AG04450 (cell line): Measurements from ENCODE around the gene AMBRA1. TPM values are rescaled to one million over a fixed set of nuclear protein-coding genes. Genes with fewer than 3 reads are reported as not detected.

Source experiments
- CTCF ChIA-PET: fragments of 300-600, 350-600 bp; formaldehyde crosslinking; extraction: SDS; loops from one replicate; lab custom pipeline; 2022; ENCODE audit warnings: antibody characterized with exemption, inconsistent platforms; lab: Charles Lee
- POLR2A ChIA-PET: fragments of 350-600 bp; formaldehyde crosslinking; extraction: SDS; loops from one replicate; lab custom pipeline; 2021; ENCODE audit warnings: antibody characterized with exemption, inconsistent platforms; lab: Yijun Ruan, JAX
- DNase-seq: peaks from one replicate; pipeline ENCODE4 v3.0.0-alpha.2; 2011; ENCODE audit warnings: low read depth, low spot score
- H3K27ac ChIP-seq: one replicate; pipeline ENCODE4 v1.5.1; 2012; ENCODE audit warnings: low read depth, low read length, control low read depth
- H3K27me3 ChIP-seq: one replicate; pipeline ENCODE4 v1.6.0; 2012; ENCODE audit warnings: low read length; ENCODE audit not compliant: control insufficient read depth, insufficient read depth
- H3K4me3 ChIP-seq: 2 replicates; pipeline ENCODE4 v1.5.1; 2011; ENCODE audit warnings: mild to moderate bottlenecking, low read depth, low read length, control low read depth
- H3K9me3 ChIP-seq: 2 replicates; pipeline ENCODE4 v1.5.1; 2012; ENCODE audit warnings: low read length; ENCODE audit not compliant: control insufficient read depth, insufficient read depth
- polyA plus RNA-seq: library from polyadenylated mRNA; depleted of rRNA; stranded (reverse); fragments of >200 nt; gene quantifications from 2 replicates; pipeline ENCODE4 v1.2.3, GENCODE V29; 2011
- TF ChIP-seq, protein P1 (sequence below): IDR thresholded peaks from 2 replicates; pipeline ENCODE4 v1.5.1; 2011; ENCODE audit warnings: low read depth, low read length, control low read depth, inconsistent platforms

The AMBRA1 gene
- polyA plus RNA-seq, 1 experiment: 12.8 TPM

DNA sequence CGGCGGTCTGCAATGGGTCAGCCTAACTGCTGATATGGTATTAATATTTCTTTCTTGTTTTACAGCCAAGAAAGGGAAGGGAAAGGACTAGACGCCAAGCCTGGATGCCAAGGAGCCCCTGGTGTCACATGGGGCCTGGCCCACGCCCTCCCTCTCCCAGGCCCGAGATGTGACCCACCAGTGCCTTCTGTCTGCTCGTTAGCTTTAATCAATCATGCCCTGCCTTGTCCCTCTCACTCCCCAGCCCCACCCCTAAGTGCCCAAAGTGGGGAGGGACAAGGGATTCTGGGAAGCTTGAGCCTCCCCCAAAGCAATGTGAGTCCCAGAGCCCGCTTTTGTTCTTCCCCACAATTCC is 210.4 kb downstream of the AMBRA1 start:
- TF ChIP-seq, protein P1, sequence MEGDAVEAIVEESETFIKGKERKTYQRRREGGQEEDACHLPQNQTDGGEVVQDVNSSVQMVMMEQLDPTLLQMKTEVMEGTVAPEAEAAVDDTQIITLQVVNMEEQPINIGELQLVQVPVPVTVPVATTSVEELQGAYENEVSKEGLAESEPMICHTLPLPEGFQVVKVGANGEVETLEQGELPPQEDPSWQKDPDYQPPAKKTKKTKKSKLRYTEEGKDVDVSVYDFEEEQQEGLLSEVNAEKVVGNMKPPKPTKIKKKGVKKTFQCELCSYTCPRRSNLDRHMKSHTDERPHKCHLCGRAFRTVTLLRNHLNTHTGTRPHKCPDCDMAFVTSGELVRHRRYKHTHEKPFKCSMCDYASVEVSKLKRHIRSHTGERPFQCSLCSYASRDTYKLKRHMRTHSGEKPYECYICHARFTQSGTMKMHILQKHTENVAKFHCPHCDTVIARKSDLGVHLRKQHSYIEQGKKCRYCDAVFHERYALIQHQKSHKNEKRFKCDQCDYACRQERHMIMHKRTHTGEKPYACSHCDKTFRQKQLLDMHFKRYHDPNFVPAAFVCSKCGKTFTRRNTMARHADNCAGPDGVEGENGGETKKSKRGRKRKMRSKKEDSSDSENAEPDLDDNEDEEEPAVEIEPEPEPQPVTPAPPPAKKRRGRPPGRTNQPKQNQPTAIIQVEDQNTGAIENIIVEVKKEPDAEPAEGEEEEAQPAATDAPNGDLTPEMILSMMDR: no peak
- Histone ChIP-seq H3K27ac (no peak overlapping the region), H3K4me3 (no peak overlapping the region), H3K9me3 (peaks cover 10% of the 10 kb centered on the region; the same call in 1 of the 2 replicates), H3K27me3 (peaks cover 1% of the 10 kb centered on the region)
- POLR2A ChIA-PET: no interaction called here
- CTCF ChIA-PET: interaction anchor here (0.6 to 1.9 kb wide), 11 partner anchors 9 to 265 kb away, joined by 3 to 17 read pairs (median 5); partner anchors contain the start of gene CHRM4
- DNase-seq: no peak

DNA sequence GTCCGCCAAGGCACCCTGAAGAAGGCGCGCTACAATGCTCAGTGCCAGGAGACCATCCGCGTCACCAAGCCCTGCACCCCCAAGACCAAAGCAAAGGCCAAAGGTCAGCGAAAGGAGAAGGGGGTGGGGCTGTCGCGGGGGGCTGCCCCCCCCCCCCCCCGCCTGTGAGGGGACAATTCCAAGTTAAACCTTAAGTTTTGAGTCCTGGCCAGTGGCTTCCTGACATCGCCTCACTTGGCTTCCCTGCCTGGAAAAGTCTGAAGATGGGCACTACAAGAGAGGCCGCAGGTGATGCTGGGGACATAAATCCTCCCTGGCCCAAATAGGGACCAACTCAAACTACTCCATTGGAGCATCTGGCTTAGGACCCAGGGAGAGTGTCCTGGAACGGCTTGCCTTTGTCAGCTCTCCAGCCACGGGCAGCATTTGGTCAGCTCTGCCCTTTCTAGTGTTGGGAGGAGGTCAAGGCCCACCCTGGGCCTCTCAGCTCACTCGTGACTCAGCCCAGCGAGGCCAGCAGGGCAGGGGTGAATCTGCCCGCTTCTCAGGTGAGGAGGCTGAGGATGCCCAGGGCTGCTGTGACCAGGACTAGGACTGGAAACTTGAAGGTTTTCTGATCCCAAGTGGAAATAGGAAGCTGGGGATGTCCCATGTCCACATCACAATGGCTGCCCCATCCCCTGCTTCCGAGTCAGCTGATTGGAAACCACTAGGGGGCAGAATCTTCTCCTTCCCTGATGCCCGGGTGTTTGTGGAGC is 211.0 kb downstream of the AMBRA1 start:
- POLR2A ChIA-PET: no interaction called here
- H3K4me3 ChIP-seq: peak overlapping the region; percentile 72

GRCh38 chr11:46381819-46382645 is 211.8 kb downstream of the AMBRA1 start:
- ChIA-PET POLR2A (interaction anchor here (1.6 kb wide), 1 partner anchor 10 kb away, joined by 3 read pairs; no protein-coding TSS in a partner anchor), CTCF (interaction anchor here (0.6 to 1.9 kb wide), 8 partner anchors 10 to 156 kb away, joined by 3 to 17 read pairs (median 5); partner anchors contain the start of gene CHRM4)
- DNase-seq: no peak
- H3K27ac ChIP-seq: no peak overlapping the region
- TF ChIP-seq, protein P1: no peak
- H3K27me3 ChIP-seq: no peaks in the 10 kb centered on the region
- H3K4me3 ChIP-seq: peak overlapping the region; percentile 72
- H3K9me3 ChIP-seq: peaks cover 13% of the 10 kb centered on the region; the same call in 1 of the 2 replicates

More for the DNA sequence above, 211.0 kb downstream of the AMBRA1 start:
- no peak for DNase-seq
- no peaks in the 10 kb centered on the region for H3K27me3 ChIP-seq
- TF ChIP-seq, protein P1: peak; percentile 66
- CTCF ChIA-PET: interaction anchor here (0.6 to 1.9 kb wide), 12 partner anchors 9 to 266 kb away, joined by 3 to 17 read pairs (median 5); partner anchors contain the start of gene CHRM4
- H3K9me3 ChIP-seq: peaks cover 13% of the 10 kb centered on the region; the same call in 1 of the 2 replicates
- H3K27ac ChIP-seq: no peak overlapping the region

- peaks cover 12% of the 10 kb centered on the region; the same call in 1 of the 2 replicates for H3K9me3 ChIP-seq
- no peak for DNase-seq
- CTCF ChIA-PET: interaction anchor here (0.6 to 1.7 kb wide), 2 partner anchors 148 to 447 kb away, joined by 3 to 5 read pairs; no protein-coding TSS in a partner anchor
- TF ChIP-seq, protein P1: no peak
- H3K4me3 ChIP-seq: peak within 1 kb of the TSS; percentile 72
- POLR2A ChIA-PET: interaction anchor here (0.6 to 1.6 kb wide), 2 partner anchors 11 to 73 kb away, joined by 3 read pairs; no protein-coding TSS in a partner anchor
- no peaks in the 10 kb centered on the region for H3K27me3 ChIP-seq
- peak within 1 kb of the TSS; percentile 21 for H3K27ac ChIP-seq
Observed at GRCh38 chr11:46381048-46381818, 212.6 kb downstream of the AMBRA1 start, which contains the start of gene MDK. Gene MDK (plus strand): TSS chr11:46381669. CDS start chr11:46382058, 389 bp downstream.
